COR-L47 (cell line): Measurements from ENCODE around the gene KRIT1.
"Not testable (repeated sequence)": the region's sequence is repeated elsewhere in the genome, so short reads cannot be mapped to it uniquely, and the experiment has no call there.

Experiments used
- DNase-seq: peaks from one replicate; lab custom pipeline; 2025; lab: John Stamatoyannopoulos, UW

Gene KRIT1

GRCh38 chr7:92245487-92246359 is at the start of gene KRIT1, which contains the start of gene ANKIB1:
Gene KRIT1 (minus strand): TSS chr7:92245914. CDS start chr7:92242135, 3,779 bp downstream.
Gene ANKIB1 (plus strand): TSS chr7:92245974. CDS start chr7:92294979, 49,005 bp downstream.
- DNase-seq, result peak; percentile 85

- DNase-seq, result no peak
These were observed 49.7 kb upstream of the KRIT1 start for GRCh38 chr7:92295391-92295790.

- no peak for DNase-seq
These were observed 48.3 kb upstream of the KRIT1 start for GRCh38 chr7:92293896-92294590.

- no peak for DNase-seq
These were observed 47.3 kb upstream of the KRIT1 start for GRCh38 chr7:92292981-92293380.

- no peak for DNase-seq
These were observed 43.6 kb upstream of the KRIT1 start for GRCh38 chr7:92289321-92289720.

GRCh38 chr7:92282930-92283329 is 37.2 kb upstream of the KRIT1 start:
- DNase-seq, result no peak

- DNase-seq, result no peak
These were observed 36.6 kb upstream of the KRIT1 start for GRCh38 chr7:92282221-92282814.

- no peak for DNase-seq
These were observed 35.3 kb upstream of the KRIT1 start for GRCh38 chr7:92281031-92281430.

- no peak for DNase-seq
These were observed 33.8 kb upstream of the KRIT1 start for GRCh38 chr7:92279396-92280031.

- DNase-seq, result no peak
These were observed 30.7 kb upstream of the KRIT1 start for GRCh38 chr7:92276460-92276864.

GRCh38 chr7:92275327-92275726 is 29.6 kb upstream of the KRIT1 start:
- DNase-seq, result no peak

GRCh38 chr7:92268921-92269320 is 23.2 kb upstream of the KRIT1 start:
- no peak for DNase-seq

GRCh38 chr7:92266415-92267241 is 20.9 kb upstream of the KRIT1 start:
- no peak for DNase-seq

GRCh38 chr7:92260248-92260781 is 14.6 kb upstream of the KRIT1 start:
- no peak for DNase-seq

- no peak for DNase-seq
These were observed 14.0 kb upstream of the KRIT1 start for GRCh38 chr7:92259610-92260247.

GRCh38 chr7:92259062-92259461 is 13.3 kb upstream of the KRIT1 start:
- DNase-seq, result no peak

GRCh38 chr7:92255308-92255707 is 9.6 kb upstream of the KRIT1 start:
- DNase-seq, result no peak

GRCh38 chr7:92254800-92255199 is 9.1 kb upstream of the KRIT1 start:
- DNase-seq, result not testable (repeated sequence)

GRCh38 chr7:92253251-92253650 is 7.5 kb upstream of the KRIT1 start:
- DNase-seq, result no peak

GRCh38 chr7:92251181-92251580 is 5.5 kb upstream of the KRIT1 start:
- DNase-seq, result no peak

- DNase-seq, result no peak
These were observed 4.9 kb upstream of the KRIT1 start for GRCh38 chr7:92250603-92251002.
